Stimulated activated CD8-positive, alpha-beta memory T cell treated with anti-CD3 and anti-CD28 coated beads, Interleukin-15, amount 100 ng/mL, for 1 hour (primary cell): ENCODE data around the gene SMPD3.
A peak's percentile ranks its signal among the peaks of the same experiment; 100 is the strongest.

Experiments used
- DNase-seq: peaks from one replicate; pipeline ENCODE4 v3.0.0-alpha.2; 2020; ENCODE audit warnings: low read depth

The SMPD3 gene

GRCh38 chr16:68328860-68329390 lies 119.4 kb downstream of the SMPD3 start:
- DNase-seq: no peak

GRCh38 chr16:68328151-68328859 lies 120.0 kb downstream of the SMPD3 start:
- peak; percentile 59 for DNase-seq

GRCh38 chr16:68324780-68325357 lies 123.4 kb downstream of the SMPD3 start:
- no peak for DNase-seq

GRCh38 chr16:68324336-68324735 lies 124.0 kb downstream of the SMPD3 start:
- no peak for DNase-seq

- no peak for DNase-seq
Measured at GRCh38 chr16:68319185-68319908, 129.0 kb downstream of the SMPD3 start.

GRCh38 chr16:68313116-68313515 lies 135.2 kb downstream of the SMPD3 start:
- DNase-seq: no peak

GRCh38 chr16:68310774-68311511 lies 137.4 kb downstream of the SMPD3 start, which contains the start of the genes PRMT7 and SLC7A6OS:
PRMT7 (plus strand) TSS chr16:68311019; CDS start chr16:68315980, 4,961 bp downstream.
SLC7A6OS (minus strand) TSS chr16:68310946; CDS start chr16:68310926, 20 bp downstream.
- DNase-seq: peak; percentile 82

GRCh38 chr16:68310437-68310773 lies 137.9 kb downstream of the SMPD3 start:
- DNase-seq: no peak

- DNase-seq: no peak
Measured at GRCh38 chr16:68309799-68310198, 138.5 kb downstream of the SMPD3 start.
